GM18498 (cell line): ENCODE measurements around the gene MAMLD1.
"Not testable (repeated sequence)": the region's sequence is repeated elsewhere in the genome, so short reads cannot be mapped to it uniquely, and the experiment has no call there.

Experiments
- ATAC-seq: cut with Tn5 transposase; IDR thresholded peaks from one replicate; pipeline ENCODE4 v1.9.1; 2021; ENCODE audit warnings: mild to moderate bottlenecking, moderate library complexity; ENCODE audit not compliant: unreplicated experiment

Gene MAMLD1, protein sequence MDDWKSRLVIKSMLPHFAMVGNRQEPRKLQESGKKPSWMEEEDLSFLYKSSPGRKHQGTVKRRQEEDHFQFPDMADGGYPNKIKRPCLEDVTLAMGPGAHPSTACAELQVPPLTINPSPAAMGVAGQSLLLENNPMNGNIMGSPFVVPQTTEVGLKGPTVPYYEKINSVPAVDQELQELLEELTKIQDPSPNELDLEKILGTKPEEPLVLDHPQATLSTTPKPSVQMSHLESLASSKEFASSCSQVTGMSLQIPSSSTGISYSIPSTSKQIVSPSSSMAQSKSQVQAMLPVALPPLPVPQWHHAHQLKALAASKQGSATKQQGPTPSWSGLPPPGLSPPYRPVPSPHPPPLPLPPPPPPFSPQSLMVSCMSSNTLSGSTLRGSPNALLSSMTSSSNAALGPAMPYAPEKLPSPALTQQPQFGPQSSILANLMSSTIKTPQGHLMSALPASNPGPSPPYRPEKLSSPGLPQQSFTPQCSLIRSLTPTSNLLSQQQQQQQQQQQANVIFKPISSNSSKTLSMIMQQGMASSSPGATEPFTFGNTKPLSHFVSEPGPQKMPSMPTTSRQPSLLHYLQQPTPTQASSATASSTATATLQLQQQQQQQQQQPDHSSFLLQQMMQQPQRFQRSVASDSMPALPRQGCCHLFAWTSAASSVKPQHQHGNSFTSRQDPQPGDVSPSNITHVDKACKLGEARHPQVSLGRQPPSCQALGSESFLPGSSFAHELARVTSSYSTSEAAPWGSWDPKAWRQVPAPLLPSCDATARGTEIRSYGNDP

DNA sequence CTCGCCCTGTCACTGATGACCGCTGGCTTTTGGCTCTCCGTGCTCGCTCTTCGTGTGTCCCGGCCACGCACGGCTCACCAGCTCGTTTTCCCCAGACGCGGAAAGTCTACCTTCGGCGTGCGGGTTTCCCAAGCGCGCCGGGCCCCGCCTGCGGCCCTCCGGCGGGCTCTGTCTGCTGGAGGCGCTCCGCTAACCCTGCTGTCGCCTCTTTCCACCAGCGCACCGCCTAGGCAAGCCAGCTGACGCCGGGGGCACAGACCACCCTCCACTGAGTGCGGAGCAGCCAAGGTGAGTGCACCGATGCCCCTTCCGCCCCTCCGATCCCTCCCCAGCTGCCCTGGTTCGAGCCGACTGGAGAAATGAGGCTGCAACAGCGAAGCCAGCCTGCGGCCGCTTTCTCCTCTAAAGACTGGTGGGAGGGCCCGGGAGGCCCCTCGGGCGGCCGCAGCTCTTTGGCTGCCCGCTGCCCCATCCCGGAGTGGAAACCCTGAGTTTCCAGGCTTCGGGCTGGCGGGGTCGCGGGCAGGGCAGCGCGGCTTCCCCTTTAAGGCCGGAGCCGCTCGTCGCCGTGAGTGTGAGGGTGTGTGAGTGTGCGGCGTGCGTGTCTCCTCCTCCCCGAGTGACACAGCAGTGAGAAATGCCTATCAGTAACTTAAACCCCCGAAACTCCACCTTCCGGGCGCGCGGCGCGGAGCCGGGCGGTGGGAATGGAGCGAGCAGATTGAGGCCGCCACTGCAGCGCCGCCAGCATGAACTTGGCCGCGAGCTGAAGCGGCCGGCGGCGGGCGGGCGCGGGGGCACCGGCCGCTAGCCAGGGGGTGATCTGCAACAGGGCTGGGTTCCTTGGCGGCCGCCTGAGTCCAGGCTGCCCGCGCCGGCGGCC lies at the start of gene MAMLD1:
TSS of gene MAMLD1 (plus strand) at position 719 of the 883 bp plus-strand sequence. CDS start 82,200 bp downstream, outside the sequence.
- no peak for ATAC-seq

GRCh38 chrX:150313514-150313913 lies 49.6 kb upstream of the MAMLD1 start:
- no peak for ATAC-seq

DNA sequence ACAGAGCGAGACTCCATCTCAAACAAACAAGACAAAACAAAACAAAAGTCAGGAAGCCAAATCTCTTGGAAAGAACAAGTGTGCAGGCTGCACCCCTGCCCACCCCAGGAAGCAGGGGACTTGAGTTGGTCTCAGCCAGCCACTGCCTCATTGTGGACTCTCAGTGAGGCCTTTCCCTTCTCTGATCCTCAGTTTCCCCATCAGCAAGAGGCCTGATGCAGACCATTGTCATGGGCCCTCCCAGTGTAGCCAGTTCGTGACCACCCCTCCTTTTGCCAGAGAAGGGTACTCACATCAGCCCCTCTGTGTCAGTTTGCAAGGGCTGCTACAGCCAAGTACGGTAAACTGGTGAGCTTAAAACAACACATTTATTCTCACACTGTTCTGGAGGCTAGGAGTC lies 48.9 kb upstream of the MAMLD1 start:
- ATAC-seq = no peak

DNA sequence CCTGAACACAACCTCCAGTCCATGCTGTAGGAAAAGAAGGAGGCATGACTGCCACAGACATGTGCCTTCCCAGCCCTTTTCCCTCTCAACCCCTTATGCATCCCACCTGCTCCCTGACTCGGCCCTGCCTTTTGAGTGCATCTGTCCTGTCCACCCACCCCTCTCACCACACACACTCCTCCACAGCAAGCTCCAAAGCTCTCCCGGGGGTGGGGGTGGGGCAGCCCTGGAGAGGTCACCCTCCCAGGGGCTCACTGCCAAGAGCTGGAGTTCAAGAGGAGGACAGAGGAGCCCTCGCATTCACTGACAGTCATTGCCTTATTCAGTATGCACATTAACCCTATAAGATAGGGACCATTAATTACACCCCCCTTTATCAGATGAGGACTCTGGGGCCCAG lies 46.6 kb upstream of the MAMLD1 start:
- no peak for ATAC-seq

GRCh38 chrX:150323020-150323419 lies 40.1 kb upstream of the MAMLD1 start:
- ATAC-seq = no peak

GRCh38 chrX:150324035-150324728 lies 38.9 kb upstream of the MAMLD1 start:
- ATAC-seq = no peak

GRCh38 chrX:150324919-150325318 lies 38.2 kb upstream of the MAMLD1 start:
- no peak for ATAC-seq

- ATAC-seq = no peak
Measured at GRCh38 chrX:150326541-150327247, 36.4 kb upstream of the MAMLD1 start.

DNA sequence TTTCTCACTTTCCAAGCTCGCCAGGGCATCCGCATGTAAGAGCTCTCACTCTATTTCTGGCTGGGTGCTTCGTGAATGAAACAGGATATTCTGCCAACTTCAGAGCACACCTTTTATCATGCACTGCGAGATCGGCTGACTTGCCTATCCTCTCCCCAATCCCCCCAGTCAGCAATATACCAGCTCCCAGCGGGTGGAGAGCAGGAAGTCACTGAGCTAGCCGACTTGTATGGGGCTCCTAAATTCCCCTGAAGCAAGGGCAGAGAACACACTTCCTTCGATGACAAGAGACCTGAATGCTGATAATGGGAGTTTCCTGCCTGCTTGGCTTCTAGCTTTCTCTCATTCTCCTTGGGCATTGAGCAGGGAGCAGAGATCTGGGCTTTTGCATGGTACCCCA lies 33.8 kb upstream of the MAMLD1 start:
- ATAC-seq = no peak

DNA sequence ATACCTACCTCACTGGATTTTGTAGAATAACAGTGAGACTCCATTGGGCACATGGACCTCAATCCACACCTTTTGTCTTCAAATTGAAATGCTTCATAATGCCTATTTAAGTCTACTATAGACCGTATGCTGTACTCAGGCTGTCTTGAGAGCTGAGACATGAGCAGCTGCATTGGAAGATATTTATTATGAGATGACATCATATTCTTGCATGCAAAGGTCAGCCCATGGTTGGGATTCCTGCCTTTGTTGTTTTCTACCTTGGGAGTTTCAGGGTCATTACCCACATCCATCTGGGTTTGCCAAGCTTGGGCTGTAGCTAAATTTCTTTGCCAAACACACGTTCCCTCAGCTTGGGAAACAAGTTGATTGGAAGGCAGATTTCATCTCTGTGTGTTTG lies 33.2 kb upstream of the MAMLD1 start:
- ATAC-seq = no peak

- ATAC-seq = no peak
Measured at GRCh38 chrX:150332023-150332422, 31.1 kb upstream of the MAMLD1 start.

DNA sequence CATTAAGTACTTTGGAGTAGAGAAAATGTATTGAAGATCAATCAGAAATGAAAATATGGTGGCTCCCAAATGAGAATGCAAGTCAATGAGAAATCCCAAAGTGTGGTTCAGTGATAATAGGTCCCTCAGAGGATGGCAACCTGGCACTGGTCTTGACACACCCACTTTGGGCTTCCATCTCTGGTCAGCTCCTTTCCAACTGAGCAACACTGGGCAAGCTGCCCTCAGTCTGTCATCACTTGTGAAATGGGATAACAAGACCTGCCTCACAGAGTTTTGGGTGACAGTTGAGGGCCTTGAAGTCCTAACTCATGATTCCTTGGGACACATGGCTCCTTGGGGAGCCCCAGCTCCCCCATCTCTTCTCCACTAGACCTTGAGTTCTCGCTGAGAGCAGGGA lies 29.0 kb upstream of the MAMLD1 start:
- ATAC-seq = no peak

DNA sequence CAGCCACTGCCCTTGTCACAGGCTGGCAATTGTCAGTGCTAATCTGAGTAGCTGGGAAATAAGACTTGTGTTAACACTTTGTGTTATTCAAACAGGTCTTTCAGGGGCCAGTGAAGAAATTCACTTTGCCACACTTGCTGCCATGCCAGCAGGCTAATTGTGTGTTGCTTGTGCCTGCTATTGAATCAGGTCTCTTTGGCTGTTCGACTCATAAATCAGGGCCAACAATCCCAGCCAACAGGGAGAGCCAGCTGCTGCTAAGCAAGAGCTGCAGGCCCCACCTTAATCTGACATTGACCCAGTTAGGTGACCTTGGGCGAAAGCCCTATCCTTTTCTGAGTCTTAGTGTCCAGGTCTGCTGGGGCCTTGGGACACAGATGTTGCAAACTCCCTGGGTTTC lies 28.1 kb upstream of the MAMLD1 start:
- no peak for ATAC-seq

- ATAC-seq = no peak
Measured at GRCh38 chrX:150337026-150337425, 26.1 kb upstream of the MAMLD1 start.

- no peak for ATAC-seq
Measured at GRCh38 chrX:150337536-150337935, 25.6 kb upstream of the MAMLD1 start.

- no peak for ATAC-seq
Measured at GRCh38 chrX:150338615-150339014, 24.5 kb upstream of the MAMLD1 start.

- ATAC-seq = no peak
Measured at GRCh38 chrX:150339736-150340135, 23.4 kb upstream of the MAMLD1 start.

DNA sequence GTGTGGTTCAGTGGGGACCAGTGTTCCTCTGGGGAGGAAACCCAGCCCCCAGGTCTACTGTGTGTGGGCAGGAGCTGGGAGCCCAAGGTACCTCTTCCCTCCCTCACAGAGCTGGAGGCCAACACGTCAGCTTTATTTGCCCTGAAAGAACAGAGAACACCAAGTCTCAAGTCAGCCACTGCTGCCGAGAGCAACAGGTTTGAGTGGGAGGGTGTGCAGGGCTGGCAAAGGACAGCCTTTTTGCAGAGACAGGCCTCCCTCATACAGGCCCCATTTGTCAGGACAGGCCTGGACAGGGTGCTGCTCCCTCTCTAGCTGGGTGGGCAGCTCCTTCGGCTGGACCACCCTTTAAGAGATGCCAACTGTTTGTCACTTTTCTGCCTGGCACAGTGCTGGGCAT lies 22.8 kb upstream of the MAMLD1 start:
- ATAC-seq = not testable (repeated sequence)

DNA sequence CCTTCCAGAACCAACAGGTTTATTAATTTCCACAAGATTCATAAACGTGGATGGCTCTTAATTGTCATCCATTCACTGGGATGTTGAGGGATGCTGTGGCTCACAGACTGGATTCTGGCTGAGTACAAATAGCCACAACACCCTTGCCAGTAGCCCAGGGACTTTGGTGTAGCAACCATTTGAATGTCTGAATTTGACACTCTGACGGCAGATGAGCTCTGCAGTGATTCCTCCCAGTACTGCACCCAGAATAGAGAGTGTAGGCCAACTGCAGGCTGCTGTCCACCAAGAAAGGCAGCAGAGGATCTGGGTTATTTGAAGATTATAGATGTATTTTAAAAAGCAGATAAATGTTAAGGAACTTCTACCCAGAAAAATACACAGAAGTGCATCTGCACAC lies 15.6 kb upstream of the MAMLD1 start:
- ATAC-seq = no peak

DNA sequence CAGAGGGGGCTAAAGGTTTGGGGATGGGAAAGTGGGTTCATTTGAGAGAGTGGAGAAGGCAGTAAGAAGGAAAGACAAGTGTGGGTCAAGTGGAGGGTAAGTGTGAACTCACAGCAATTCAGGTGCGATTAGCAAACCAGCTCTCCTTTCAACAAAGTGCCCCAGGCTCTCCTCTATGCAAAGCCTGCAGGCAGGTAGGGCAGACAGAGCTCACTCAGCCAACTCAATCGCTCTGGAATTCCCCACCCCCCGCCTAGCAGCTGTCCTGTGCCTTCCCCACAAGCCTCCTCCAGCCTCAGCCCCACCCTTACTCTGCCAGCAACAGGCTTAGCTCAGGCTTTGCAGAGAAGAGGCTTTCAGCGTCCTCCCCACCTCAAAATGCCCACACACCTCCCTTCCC lies 14.8 kb upstream of the MAMLD1 start:
- no peak for ATAC-seq
